GM18861 (cell line): Measurements from ENCODE around the gene VPS50.

Experiments used
- ATAC-seq: cut with Tn5 transposase; IDR thresholded peaks from one replicate; pipeline ENCODE4 v1.9.1; 2021; ENCODE audit not compliant: unreplicated experiment

VPS50 gene

DNA sequence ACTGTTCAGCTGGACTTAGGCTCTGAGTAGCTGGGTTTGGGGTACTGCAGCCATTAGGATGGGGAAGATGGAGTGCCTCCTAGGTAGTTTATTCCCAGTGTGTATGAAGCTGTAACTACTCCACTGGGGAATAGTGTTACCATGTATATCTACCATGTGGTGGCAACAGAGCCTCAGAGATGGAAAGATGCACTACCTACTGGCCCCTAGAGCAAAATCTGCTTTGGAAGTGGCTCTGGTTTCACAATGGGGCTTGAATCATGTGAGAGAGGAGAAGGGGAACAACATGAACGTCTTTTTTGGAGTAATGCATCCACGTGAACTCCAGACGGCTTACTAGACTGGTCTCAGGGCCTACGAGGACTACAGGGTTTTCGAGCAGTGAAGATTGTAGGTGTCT, 175.1 kb downstream of the VPS50 start:
- ATAC-seq = no peak

DNA sequence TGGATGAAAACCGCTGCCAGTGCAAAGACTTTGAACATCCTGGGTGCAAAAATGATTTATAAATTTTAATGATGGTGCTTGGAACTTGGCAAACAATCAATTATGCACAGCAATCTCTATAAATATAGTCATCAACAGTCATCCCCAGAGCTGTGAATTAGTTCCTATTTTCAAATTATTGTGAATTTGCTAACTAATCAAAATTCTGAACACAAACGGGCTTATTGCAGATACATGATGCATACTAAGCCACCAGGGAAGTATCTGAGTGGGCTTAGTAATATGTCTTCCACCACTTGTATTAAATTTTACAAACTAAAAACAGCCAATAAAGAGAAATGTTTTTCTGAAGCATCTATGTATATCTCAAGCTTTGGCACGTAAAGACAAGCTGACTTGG, 177.2 kb downstream of the VPS50 start:
- no peak for ATAC-seq
